ENCODE results near the gene ACSM3. TPM values are rescaled to one million over a fixed set of nuclear protein-coding genes. Genes with fewer than 3 reads are reported as not detected.

The ACSM3 gene
- total RNA-seq, 1 experiment from 2014 or later = 2.5 TPM

Other genes with a start within 250 kb of the ACSM3 start
- gene ACSM2B, start 187.6 kb upstream of the ACSM3 start, total RNA-seq (2014; rRNA removed; shearing (Covaris generic)) = not detected in 2 replicates
- not detected in 2 replicates for gene ACSM1, start 66.3 kb upstream of the ACSM3 start, total RNA-seq (2014; rRNA removed; shearing (Covaris generic))
- 45.2 and 57.3 TPM in 2 replicates for gene THUMPD1, start 22.2 kb upstream of the ACSM3 start, total RNA-seq (2014; rRNA removed; shearing (Covaris generic))
- 14.0 and 22.3 TPM in 2 replicates for gene ERI2, start 42.5 kb downstream of the ACSM3 start, total RNA-seq (2014; rRNA removed; shearing (Covaris generic))
- 9.5 and 12.8 TPM in 2 replicates for gene REXO5, start 42.5 kb downstream of the ACSM3 start, total RNA-seq (2014; rRNA removed; shearing (Covaris generic))
- gene DCUN1D3, start 136.3 kb downstream of the ACSM3 start, total RNA-seq (2014; rRNA removed; shearing (Covaris generic)) = 12.5 and 12.6 TPM in 2 replicates
- gene LYRM1, start 136.8 kb downstream of the ACSM3 start, total RNA-seq (2014; rRNA removed; shearing (Covaris generic)) = 33.5 and 45.9 TPM in 2 replicates